DOHH2 (cell line): ENCODE data around the gene SGTA.

Experiments used
- H3F3A ChIP-seq: fragments of 200-600 bp; sonication (generic), shearing (Covaris generic); 2 replicates; pipeline ENCODE4 v1.6.0; 2016; ENCODE audit warnings: antibody characterized with exemption, mild to moderate bottlenecking; ENCODE audit not compliant: control insufficient read depth, insufficient read depth
- H3K27ac ChIP-seq: fragments of 200-600 bp; sonication (generic); 2 replicates; pipeline ENCODE4 v1.5.1; 2014; ENCODE audit warnings: low read depth, mild to moderate bottlenecking, low read length, moderate library complexity
- H3K27me3 ChIP-seq: fragments of 200-600 bp; sonication (generic); 2 replicates; pipeline ENCODE4 v1.6.1; 2014; ENCODE audit warnings: mild to moderate bottlenecking, low read length, mixed read lengths; ENCODE audit not compliant: control insufficient read depth
- H3K36me3 ChIP-seq: fragments of 200-600 bp; sonication (generic); 2 replicates; pipeline ENCODE4 v1.6.1; 2014; ENCODE audit warnings: mild to moderate bottlenecking, low read length, moderate library complexity, mixed read lengths; ENCODE audit not compliant: control insufficient read depth
- H3K4me1 ChIP-seq: fragments of 200-600 bp; sonication (generic); 2 replicates; pipeline ENCODE4 v1.6.1; 2014; ENCODE audit warnings: mild to moderate bottlenecking, low read length, mixed read lengths; ENCODE audit not compliant: control insufficient read depth
- H3K4me2 ChIP-seq: fragments of 200-600 bp; sonication (generic); 2 replicates; pipeline ENCODE4 v1.6.0; 2014; ENCODE audit warnings: mild to moderate bottlenecking, low read length, moderate library complexity
- H3K4me3 ChIP-seq: fragments of 200-600 bp; sonication (generic); 2 replicates; pipeline ENCODE4 v1.5.1; 2014; ENCODE audit warnings: mild to moderate bottlenecking, low read length, mixed read lengths
- H3K79me2 ChIP-seq: fragments of 200-600 bp; sonication (generic); 2 replicates; pipeline ENCODE4 v1.6.1; 2014; ENCODE audit warnings: mild to moderate bottlenecking, low read length, mixed read lengths; ENCODE audit not compliant: control insufficient read depth
- H3K9me2 ChIP-seq: fragments of 200-600 bp; sonication (generic); replicated peaks from 2 replicates; pipeline ENCODE4 v1.6.1; 2014; ENCODE audit warnings: mild to moderate bottlenecking, low read length, mixed read lengths; ENCODE audit not compliant: control insufficient read depth
- H3K9me3 ChIP-seq: fragments of 200-600 bp; sonication (generic); 2 replicates; pipeline ENCODE4 v1.6.1; 2014; ENCODE audit warnings: antibody characterized with exemption, low read length, mixed read lengths; ENCODE audit not compliant: control insufficient read depth, insufficient read depth
- H4K20me1 ChIP-seq: fragments of 200-600 bp; sonication (generic); 2 replicates; pipeline ENCODE4 v1.6.0; 2014; ENCODE audit warnings: low read depth, mild to moderate bottlenecking, antibody characterized with exemption, low read length, moderate library complexity; ENCODE audit not compliant: control insufficient read depth, insufficient read depth
- CTCF ChIP-seq: fragments of 200-600 bp; sonication (generic); IDR thresholded peaks from one replicate; pipeline ENCODE4 v1.5.1; 2014; ENCODE audit warnings: antibody characterized with exemption, mild to moderate bottlenecking, low read depth, low read length; ENCODE audit not compliant: poor library complexity, severe bottlenecking
- EZH2phosphoT487 ChIP-seq: fragments of 200-600 bp; sonication (generic); IDR thresholded peaks from 2 replicates; pipeline ENCODE4 v1.6.1; 2017; ENCODE audit warnings: borderline replicate concordance, mild to moderate bottlenecking, antibody characterized with exemption, low read length, moderate library complexity, mixed read lengths

The SGTA gene

DNA sequence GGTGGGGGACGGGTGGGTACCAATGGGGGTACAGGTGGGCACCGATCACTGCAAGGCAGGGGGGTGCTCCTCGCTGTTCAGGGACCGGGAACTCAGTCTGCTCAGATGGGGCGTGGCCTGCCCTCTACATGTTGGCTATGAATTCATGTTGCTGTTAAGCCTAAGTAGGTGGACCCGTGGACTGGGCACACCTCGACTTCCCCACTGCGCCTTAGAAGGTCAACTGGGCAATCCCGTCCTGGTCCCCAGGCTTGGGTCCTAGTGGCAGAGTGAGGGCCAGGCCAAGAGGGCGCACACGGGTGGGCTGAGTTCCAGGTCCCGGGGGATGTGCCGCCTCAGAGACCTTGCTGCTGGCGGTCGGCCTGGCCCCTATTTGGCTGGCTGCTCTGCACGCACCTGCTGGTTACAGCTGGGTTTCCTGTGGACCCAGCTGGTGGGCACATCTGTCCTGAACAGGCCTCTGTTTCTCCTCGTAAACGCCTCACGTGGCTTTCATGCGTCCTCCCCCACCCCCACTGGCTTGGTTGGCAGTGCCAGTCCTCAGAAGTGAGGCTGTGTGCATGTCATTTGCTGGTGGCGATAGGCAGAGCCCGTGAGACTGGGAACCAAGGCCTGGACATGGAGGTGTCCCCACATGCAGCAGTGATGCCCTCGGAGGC, 23.0 kb upstream of the SGTA start:
- H3K79me2 ChIP-seq: peaks cover 6% of the 10 kb centered on the region; the same call in 1 of the 2 replicates
- no peaks in the 10 kb centered on the region for H3K4me1 ChIP-seq
- peaks cover 87% of the 10 kb centered on the region for H3K36me3 ChIP-seq
- no peak overlapping the region for H3K4me3 ChIP-seq
- no peak overlapping the region for H3K4me2 ChIP-seq
- H3K27ac ChIP-seq: no peak overlapping the region
- H3K9me2 ChIP-seq: no peaks in the 10 kb centered on the region
- TF ChIP-seq EZH2phosphoT487 (no peak), CTCF (no peak)
- H3K27me3 ChIP-seq: no peaks in the 10 kb centered on the region
- H3K9me3 ChIP-seq: no peaks in the 10 kb centered on the region
- no peaks in the 10 kb centered on the region for H4K20me1 ChIP-seq
- H3F3A ChIP-seq: no peaks in the 10 kb centered on the region

DNA sequence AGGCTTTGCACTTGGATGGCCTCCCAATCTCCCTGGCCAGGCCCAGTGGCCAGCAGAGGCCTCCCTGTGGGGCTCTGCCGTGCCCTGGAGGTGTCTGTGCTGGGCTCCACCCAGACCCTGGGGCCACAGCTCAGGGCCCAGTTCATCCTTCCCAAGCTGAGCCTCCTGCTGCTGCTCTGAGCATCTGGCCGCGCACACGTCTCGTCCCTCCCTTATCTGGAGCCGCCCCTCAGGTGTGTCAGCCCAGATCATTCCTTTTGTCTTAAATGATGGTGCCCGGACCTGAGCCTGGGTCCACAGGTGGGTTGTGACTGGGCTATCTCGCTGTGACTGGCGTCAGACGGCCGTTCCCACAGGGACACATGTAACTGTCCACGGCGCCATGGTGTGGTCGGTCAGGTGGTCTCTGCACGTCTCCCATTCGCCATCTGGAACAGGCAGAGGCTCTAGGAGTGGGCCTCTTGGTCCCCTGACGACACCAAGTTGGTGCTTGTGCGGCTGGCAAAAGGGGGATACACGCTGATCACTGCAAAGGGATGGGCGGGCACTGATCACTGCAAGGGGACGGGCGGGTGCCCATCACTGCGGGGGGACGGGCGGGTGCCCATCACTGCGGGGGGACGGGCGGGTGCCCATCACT, 22.3 kb upstream of the SGTA start:
- Histone ChIP-seq H3K9me2 (no peaks in the 10 kb centered on the region), H3K79me2 (peaks cover 6% of the 10 kb centered on the region; the same call in 1 of the 2 replicates), H3K4me3 (no peak overlapping the region), H3K4me1 (no peaks in the 10 kb centered on the region), H3K27ac (no peak overlapping the region), H3K36me3 (peaks cover 87% of the 10 kb centered on the region), H3K4me2 (no peak overlapping the region), H3K9me3 (no peaks in the 10 kb centered on the region), H3K27me3 (no peaks in the 10 kb centered on the region), H3F3A (no peaks in the 10 kb centered on the region), H4K20me1 (no peaks in the 10 kb centered on the region)
- no peak for TF ChIP-seq CTCF
- no peak for TF ChIP-seq EZH2phosphoT487

GRCh38 chr19:2804156-2805004, 21.3 kb upstream of the SGTA start:
- H3F3A ChIP-seq: no peaks in the 10 kb centered on the region
- no peaks in the 10 kb centered on the region for H3K4me1 ChIP-seq
- no peaks in the 10 kb centered on the region for H3K9me3 ChIP-seq
- H3K4me3 ChIP-seq: no peak overlapping the region
- H3K36me3 ChIP-seq: peaks cover 86% of the 10 kb centered on the region
- no peaks in the 10 kb centered on the region for H4K20me1 ChIP-seq
- peaks cover 6% of the 10 kb centered on the region; the same call in 1 of the 2 replicates for H3K79me2 ChIP-seq
- TF ChIP-seq EZH2phosphoT487 (no peak), CTCF (no peak)
- no peaks in the 10 kb centered on the region for H3K9me2 ChIP-seq
- H3K27ac ChIP-seq: no peak overlapping the region
- H3K4me2 ChIP-seq: no peak overlapping the region
- H3K27me3 ChIP-seq: no peaks in the 10 kb centered on the region
